ENCODE results near the gene GALM.

GRCh38 chr2:38682008-38682575 is 16.2 kb downstream of the GALM start:
- TF ChIP-seq RAD21 (IDR thresholded peaks at IDR 0.05; ENCODE audit: insufficient read depth, low read depth, low read length) (no peak), IRF3 (IDR thresholded peaks at IDR 0.05) (no peak)
- TF ChIP-seq, protein P1, sequence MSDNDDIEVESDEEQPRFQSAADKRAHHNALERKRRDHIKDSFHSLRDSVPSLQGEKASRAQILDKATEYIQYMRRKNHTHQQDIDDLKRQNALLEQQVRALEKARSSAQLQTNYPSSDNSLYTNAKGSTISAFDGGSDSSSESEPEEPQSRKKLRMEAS (IDR thresholded peaks at IDR 0.05; ENCODE audit: low read depth, low read length): no peak
